ENCODE results near the gene TBX2.

GRCh38 chr17:61404913-61405685, 5.5 kb downstream of the TBX2 start:
- TF ChIP-seq CTCF (IDR thresholded peaks at IDR 0.05) (no peak), POLR2A (IDR thresholded peaks at IDR 0.05) (no peak)
